GM12878 (cell line): ENCODE measurements around the gene LMF1. TPM values are rescaled to one million over a fixed set of nuclear protein-coding genes. Genes with fewer than 3 reads are reported as not detected.

Source experiments
- ATAC-seq: fragments of 200-7000 bp; cut with Tn5 transposase; 3 replicates; pipeline ENCODE4 v1.9.1; 2020; ENCODE audit warnings: mild to moderate bottlenecking, moderate library complexity
- BruUV-seq: library from RNA; stranded (reverse); fragments of 400-500 nt; replicated peaks from 2 replicates; lab custom pipeline; 2021; lab: Mats Ljungman, UMichigan
- CTCF ChIA-PET: fragments of 300-600 bp; sonication (Branson Sonifier 250); formaldehyde crosslinking; extraction: SDS; loops from one replicate; lab custom pipeline; 2021; ENCODE audit warnings: inconsistent platforms; lab: Yijun Ruan, JAX
- POLR2A ChIA-PET: fragments of 350-600 bp; formaldehyde crosslinking; extraction: SDS; loops from one replicate; lab custom pipeline; 2021; ENCODE audit warnings: inconsistent platforms; lab: Charles Lee
- RAD21 ChIA-PET: fragments of 300-600 bp; sonication (Branson Sonifier 250); formaldehyde crosslinking; loops from one replicate; lab custom pipeline; 2023; ENCODE audit warnings: antibody characterized with exemption; ENCODE audit not compliant: unreplicated experiment; lab: Charles Lee
- SMC1A ChIA-PET: fragments of 300-600 bp; sonication (Branson Sonifier 250); formaldehyde crosslinking; loops from one replicate; lab custom pipeline; 2023; ENCODE audit not compliant: unreplicated experiment, uncharacterized antibody; lab: Charles Lee
- DNase-seq: peaks from one replicate; pipeline ENCODE4 v3.0.0-alpha.2; 2011; ENCODE audit warnings: low read depth, low spot score
- FAIRE-seq: peaks from 3 replicates; lab custom pipeline; 2011; peaks lifted over from hg19 to GRCh38; lab: Jason Lieb, UNC
- H2AFZ ChIP-seq: 2 replicates; pipeline ENCODE4 v1.6.0; 2011; ENCODE audit warnings: low read depth, low read length, control low read depth; ENCODE audit not compliant: control insufficient read depth
- H3K27ac ChIP-seq: 2 replicates; pipeline ENCODE4 v1.5.1; 2011; ENCODE audit warnings: control low read depth; ENCODE audit not compliant: control insufficient read depth, insufficient read depth
- H3K27me3 ChIP-seq, 2 experiments: replicated peaks in 1 of 2; 2 replicates each; pipeline versions ENCODE4 v1.6.0 to v1.6.1; 2011; ENCODE audit warnings: low read length in 1 of 2; ENCODE audit not compliant: control insufficient read depth in 2 of 2, insufficient read depth in 2 of 2
- H3K36me3 ChIP-seq, 2 experiments: 2 replicates each; pipeline ENCODE4 v1.5.1; 2011; ENCODE audit warnings: low read length in 1 of 2; ENCODE audit not compliant: control insufficient read depth in 2 of 2, insufficient read depth in 2 of 2
- H3K4me1 ChIP-seq: 2 replicates; pipeline ENCODE4 v1.6.1; 2011; ENCODE audit warnings: mild to moderate bottlenecking, low read length, moderate library complexity, mixed read lengths; ENCODE audit not compliant: control insufficient read depth, insufficient read depth
- H3K4me2 ChIP-seq: 2 replicates; pipeline ENCODE4 v1.6.0; 2011; ENCODE audit warnings: control low read depth; ENCODE audit not compliant: control insufficient read depth, insufficient read depth
- H3K4me3 ChIP-seq: fragments of 200-600 bp; sonication (generic); 2 replicates; pipeline ENCODE4 v1.5.1; 2016
- H3K79me2 ChIP-seq: 2 replicates; pipeline ENCODE4 v1.6.0; 2011; ENCODE audit warnings: low read length; ENCODE audit not compliant: control insufficient read depth, insufficient read depth
- H3K9ac ChIP-seq: 2 replicates; pipeline ENCODE4 v1.8.0; 2011; ENCODE audit warnings: low read length, control low read depth, mixed read lengths; ENCODE audit not compliant: control insufficient read depth, insufficient read depth
- H3K9me3 ChIP-seq: replicated peaks from 3 replicates; pipeline ENCODE4 v1.5.1; 2011; ENCODE audit warnings: mild to moderate bottlenecking, low read length; ENCODE audit not compliant: control insufficient read depth, insufficient read depth
- H4K20me1 ChIP-seq: 2 replicates; pipeline ENCODE4 v1.6.0; 2011; ENCODE audit not compliant: control insufficient read depth, insufficient read depth
- ATF7 ChIP-seq: fragments of 450-650 bp; IDR thresholded peaks from 2 replicates; pipeline ENCODE4 v1.6.1; 2016; ENCODE audit warnings: low read depth, mild to moderate bottlenecking
- CBX5 ChIP-seq: sonication (generic); IDR thresholded peaks from 2 replicates; pipeline ENCODE4 v1.6.1; 2016; ENCODE audit warnings: low read depth, moderate library complexity, mild to moderate bottlenecking, inconsistent platforms
- ESRRA ChIP-seq: IDR thresholded peaks from 2 replicates; pipeline ENCODE4 v1.6.1; 2012; ENCODE audit warnings: mild to moderate bottlenecking, low read length, improper control_type of control experiment
- HDAC6 ChIP-seq: fragments of 200-600 bp; sonication (generic); IDR thresholded peaks from one replicate; pipeline ENCODE4 v1.8.0; 2017; ENCODE audit warnings: antibody characterized with exemption; ENCODE audit not compliant: unreplicated experiment
- HDGF ChIP-seq: fragments of 450-650 bp; IDR thresholded peaks from 2 replicates; pipeline ENCODE4 v1.6.1; 2016; ENCODE audit warnings: antibody characterized with exemption
- IKZF1 ChIP-seq: fragments of 450-650 bp; conservative IDR thresholded peaks from 2 replicates; pipeline ENCODE4 v1.6.1; 2017; ENCODE audit warnings: antibody characterized with exemption, mild to moderate bottlenecking
- IRF4 ChIP-seq: IDR thresholded peaks from 2 replicates; pipeline ENCODE4 v1.6.1; 2011; ENCODE audit warnings: low read depth, low read length
- SMAD1 ChIP-seq: fragments of 450-650 bp; IDR thresholded peaks from 2 replicates; pipeline ENCODE4 v1.6.1; 2018; ENCODE audit warnings: mild to moderate bottlenecking, low read depth; ENCODE audit not compliant: partially characterized antibody
- SMAD5 ChIP-seq: IDR thresholded peaks from 2 replicates; pipeline ENCODE4 v1.6.1; 2016; ENCODE audit warnings: antibody characterized with exemption, low read depth
- SREBF2 ChIP-seq: IDR thresholded peaks from 2 replicates; pipeline ENCODE4 v1.6.1; 2012; ENCODE audit warnings: mild to moderate bottlenecking, low read length
- TARDBP ChIP-seq: IDR thresholded peaks from 2 replicates; pipeline ENCODE4 v1.6.1; 2016; ENCODE audit warnings: borderline replicate concordance
- TBL1XR1 ChIP-seq: IDR thresholded peaks from 2 replicates; pipeline ENCODE4 v1.6.1; 2012; ENCODE audit warnings: low read depth, low read length, improper control_type of control experiment
- YBX1 ChIP-seq: fragments of 450-650 bp; IDR thresholded peaks from 2 replicates; pipeline ENCODE4 v1.6.1; 2016; ENCODE audit warnings: antibody characterized with exemption
- ZBED1 ChIP-seq: IDR thresholded peaks from 2 replicates; pipeline ENCODE4 v1.6.1; 2016; ENCODE audit warnings: borderline replicate concordance
- ZNF217 ChIP-seq: fragments of 450-650 bp; IDR thresholded peaks from 2 replicates; pipeline ENCODE4 v1.6.1; 2017; ENCODE audit warnings: antibody characterized with exemption, mild to moderate bottlenecking
- ZNF384 ChIP-seq: IDR thresholded peaks from 2 replicates; pipeline ENCODE4 v1.6.1; 2012; ENCODE audit warnings: low read depth, mild to moderate bottlenecking, low read length, improper control_type of control experiment, borderline replicate concordance
- WGBS: methylation state at CpG from one replicate; pipeline ENCODE4 v1.1.6; 2016; ENCODE audit warnings: low lambda C conversion rate; ENCODE audit not compliant: insufficient replicate concordance, insufficient coverage; ENCODE audit errors: missing lambda C conversion rate; 5-methylcytosine and 5-hydroxymethylcytosine counted together
- in situ Hi-C: fragments of 300-500 bp; cut with MboI; formaldehyde crosslinking; loops from 9 replicates; pipeline ENCODE4 v1.14.3; 2018; ENCODE audit warnings: mixed read lengths
- intact Hi-C: fragments of 100-400 bp; cut with micrococcal nuclease; formaldehyde crosslinking; loops from one replicate; pipeline ENCODE4 v1.14.2; 2022; ENCODE audit not compliant: unreplicated experiment
- polyA plus RNA-seq, 11 experiments: library from polyadenylated mRNA; depleted of rRNA in 4 of 11; unstranded in 6 of 11; stranded (reverse) in 5 of 11; fragments of >200 nt; fragmentation: Nextera tagmentation in 4 of 11; fragmentation: Illumina TruSeq in 1 of 11; extraction: Ambion mirVana in 4 of 11; extraction: Trizol in 1 of 11; gene quantifications; 1 replicate in 1 of 11; 2 replicates in 10 of 11; pipeline versions ENCODE4 v1.2.1 to v1.2.3, GENCODE V29; 2011 to 2016; ENCODE audit warnings: inconsistent platforms in 2 of 11, missing spikeins in 2 of 11, low read depth in 1 of 11
- total RNA-seq, 4 experiments: library from RNA; depleted of rRNA in 3 of 4; stranded (reverse); fragments of >200 nt in 3 of 4; fragmentation: Illumina TruSeq in 1 of 4; extraction: Trizol in 1 of 4; gene quantifications; 2 replicates each; pipeline versions ENCODE4 v1.2.1 to v1.2.3, GENCODE V29; 2013 to 2021
- TF ChIP-seq, protein P1 (sequence below): fragments of 450-650 bp; formaldehyde crosslinking; IDR thresholded peaks from 2 replicates; pipeline ENCODE4 v1.4.0; 2020; ENCODE audit warnings: mild to moderate bottlenecking, moderate library complexity
- TF ChIP-seq, protein P2 (sequence below): fragments of 450-650 bp; IDR thresholded peaks from 2 replicates; pipeline ENCODE4 v1.6.1; 2017; ENCODE audit warnings: mild to moderate bottlenecking

LMF1 gene
- total and polyA plus RNA-seq, 10 of the 15 experiments (the other 5 are each of a cell fraction or from before 2014, with no cell fraction given): 0.18 to 3.2 (median 1.4) TPM; not detected in 1

DNA sequence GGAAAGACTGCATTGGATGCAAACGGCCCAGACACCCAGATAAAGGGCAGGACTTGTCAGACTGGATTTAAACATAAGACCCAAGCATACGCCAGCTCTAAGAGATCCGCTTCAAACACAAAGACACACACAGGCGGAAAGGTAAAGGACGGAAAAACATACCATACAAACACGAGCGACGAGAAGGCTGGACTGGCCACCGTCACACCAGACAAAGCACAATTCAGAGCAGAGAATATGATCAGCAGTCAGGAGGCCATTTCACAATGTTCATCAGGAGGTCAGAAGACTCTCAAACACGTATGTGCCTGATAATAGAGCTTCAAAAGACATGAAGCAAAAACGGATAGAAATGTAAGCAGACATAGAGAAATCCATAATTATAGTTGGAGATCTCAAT, 85.4 kb downstream of the LMF1 start:
- POLR2A ChIA-PET: no interaction called here
- no peak for ATAC-seq
- no peaks in the 10 kb centered on the region for H3K4me1 ChIP-seq
- no peak overlapping the region for H3K4me3 ChIP-seq
- H3K79me2 ChIP-seq: no peaks in the 10 kb centered on the region
- BruUV-seq: no TSS peak
- RAD21 ChIA-PET: no interaction called here
- no peak overlapping the region for H3K4me2 ChIP-seq
- no peaks in the 10 kb centered on the region for H3K36me3 ChIP-seq
- H3K9me3 ChIP-seq: no peaks in the 10 kb centered on the region; the same call in 1 of the 3 replicates
- CTCF ChIA-PET: no interaction called here
- in situ Hi-C loops: no loop called here
- H3K27ac ChIP-seq: no peak overlapping the region
- H3K9ac ChIP-seq: no peak overlapping the region
- 53% methylated on average over 11 of the region's 11 CpGs for WGBS
- SMC1A ChIA-PET: no interaction called here
- no peak for FAIRE-seq
- DNase-seq: no peak
- no peak overlapping the region for H2AFZ ChIP-seq
- TF ChIP-seq HDAC6: no peak
- TF ChIP-seq HDGF: no peak
- TF ChIP-seq TBL1XR1: no peak
- TF ChIP-seq ZBED1: no peak
- no peak for TF ChIP-seq ZNF217
- no peak for TF ChIP-seq TARDBP
- no peak for TF ChIP-seq CBX5
- TF ChIP-seq IKZF1: no peak
- TF ChIP-seq YBX1: no peak
- TF ChIP-seq ESRRA: no peak
- TF ChIP-seq, protein P1, sequence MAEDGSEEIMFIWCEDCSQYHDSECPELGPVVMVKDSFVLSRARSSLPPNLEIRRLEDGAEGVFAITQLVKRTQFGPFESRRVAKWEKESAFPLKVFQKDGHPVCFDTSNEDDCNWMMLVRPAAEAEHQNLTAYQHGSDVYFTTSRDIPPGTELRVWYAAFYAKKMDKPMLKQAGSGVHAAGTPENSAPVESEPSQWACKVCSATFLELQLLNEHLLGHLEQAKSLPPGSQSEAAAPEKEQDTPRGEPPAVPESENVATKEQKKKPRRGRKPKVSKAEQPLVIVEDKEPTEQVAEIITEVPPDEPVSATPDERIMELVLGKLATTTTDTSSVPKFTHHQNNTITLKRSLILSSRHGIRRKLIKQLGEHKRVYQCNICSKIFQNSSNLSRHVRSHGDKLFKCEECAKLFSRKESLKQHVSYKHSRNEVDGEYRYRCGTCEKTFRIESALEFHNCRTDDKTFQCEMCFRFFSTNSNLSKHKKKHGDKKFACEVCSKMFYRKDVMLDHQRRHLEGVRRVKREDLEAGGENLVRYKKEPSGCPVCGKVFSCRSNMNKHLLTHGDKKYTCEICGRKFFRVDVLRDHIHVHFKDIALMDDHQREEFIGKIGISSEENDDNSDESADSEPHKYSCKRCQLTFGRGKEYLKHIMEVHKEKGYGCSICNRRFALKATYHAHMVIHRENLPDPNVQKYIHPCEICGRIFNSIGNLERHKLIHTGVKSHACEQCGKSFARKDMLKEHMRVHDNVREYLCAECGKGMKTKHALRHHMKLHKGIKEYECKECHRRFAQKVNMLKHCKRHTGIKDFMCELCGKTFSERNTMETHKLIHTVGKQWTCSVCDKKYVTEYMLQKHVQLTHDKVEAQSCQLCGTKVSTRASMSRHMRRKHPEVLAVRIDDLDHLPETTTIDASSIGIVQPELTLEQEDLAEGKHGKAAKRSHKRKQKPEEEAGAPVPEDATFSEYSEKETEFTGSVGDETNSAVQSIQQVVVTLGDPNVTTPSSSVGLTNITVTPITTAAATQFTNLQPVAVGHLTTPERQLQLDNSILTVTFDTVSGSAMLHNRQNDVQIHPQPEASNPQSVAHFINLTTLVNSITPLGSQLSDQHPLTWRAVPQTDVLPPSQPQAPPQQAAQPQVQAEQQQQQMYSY (CRISPR knock-in tag): no peak
- TF ChIP-seq ZNF384: no peak
- TF ChIP-seq IRF4: no peak
- no peak for TF ChIP-seq ATF7
- TF ChIP-seq SMAD5: no peak
- TF ChIP-seq SREBF2: no peak
- no peak for TF ChIP-seq SMAD1
- TF ChIP-seq, protein P2, sequence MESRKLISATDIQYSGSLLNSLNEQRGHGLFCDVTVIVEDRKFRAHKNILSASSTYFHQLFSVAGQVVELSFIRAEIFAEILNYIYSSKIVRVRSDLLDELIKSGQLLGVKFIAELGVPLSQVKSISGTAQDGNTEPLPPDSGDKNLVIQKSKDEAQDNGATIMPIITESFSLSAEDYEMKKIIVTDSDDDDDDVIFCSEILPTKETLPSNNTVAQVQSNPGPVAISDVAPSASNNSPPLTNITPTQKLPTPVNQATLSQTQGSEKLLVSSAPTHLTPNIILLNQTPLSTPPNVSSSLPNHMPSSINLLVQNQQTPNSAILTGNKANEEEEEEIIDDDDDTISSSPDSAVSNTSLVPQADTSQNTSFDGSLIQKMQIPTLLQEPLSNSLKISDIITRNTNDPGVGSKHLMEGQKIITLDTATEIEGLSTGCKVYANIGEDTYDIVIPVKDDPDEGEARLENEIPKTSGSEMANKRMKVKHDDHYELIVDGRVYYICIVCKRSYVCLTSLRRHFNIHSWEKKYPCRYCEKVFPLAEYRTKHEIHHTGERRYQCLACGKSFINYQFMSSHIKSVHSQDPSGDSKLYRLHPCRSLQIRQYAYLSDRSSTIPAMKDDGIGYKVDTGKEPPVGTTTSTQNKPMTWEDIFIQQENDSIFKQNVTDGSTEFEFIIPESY: no peak
- no peaks in the 10 kb centered on the region for H4K20me1 ChIP-seq
- intact Hi-C loops: no loop called here
- H3K27me3 ChIP-seq: no peaks in the 10 kb centered on the region
